GM10266 (cell line): Measurements from ENCODE around the gene MRPL47.
"Not testable (repeated sequence)": the region's sequence is repeated elsewhere in the genome, so short reads cannot be mapped to it uniquely, and the experiment has no call there.

Experiments used
- DNase-seq: peaks from one replicate; pipeline ENCODE4 v3.0.0; 2012; ENCODE audit errors: extremely low spot score
- TF ChIP-seq, protein P1 (sequence below): IDR thresholded peaks from 2 replicates; pipeline ENCODE4 v1.5.1; 2012; ENCODE audit warnings: mild to moderate bottlenecking, low read depth; ENCODE audit not compliant: control insufficient read depth, insufficient read depth; ENCODE audit errors: missing control alignments

Gene MRPL47

DNA sequence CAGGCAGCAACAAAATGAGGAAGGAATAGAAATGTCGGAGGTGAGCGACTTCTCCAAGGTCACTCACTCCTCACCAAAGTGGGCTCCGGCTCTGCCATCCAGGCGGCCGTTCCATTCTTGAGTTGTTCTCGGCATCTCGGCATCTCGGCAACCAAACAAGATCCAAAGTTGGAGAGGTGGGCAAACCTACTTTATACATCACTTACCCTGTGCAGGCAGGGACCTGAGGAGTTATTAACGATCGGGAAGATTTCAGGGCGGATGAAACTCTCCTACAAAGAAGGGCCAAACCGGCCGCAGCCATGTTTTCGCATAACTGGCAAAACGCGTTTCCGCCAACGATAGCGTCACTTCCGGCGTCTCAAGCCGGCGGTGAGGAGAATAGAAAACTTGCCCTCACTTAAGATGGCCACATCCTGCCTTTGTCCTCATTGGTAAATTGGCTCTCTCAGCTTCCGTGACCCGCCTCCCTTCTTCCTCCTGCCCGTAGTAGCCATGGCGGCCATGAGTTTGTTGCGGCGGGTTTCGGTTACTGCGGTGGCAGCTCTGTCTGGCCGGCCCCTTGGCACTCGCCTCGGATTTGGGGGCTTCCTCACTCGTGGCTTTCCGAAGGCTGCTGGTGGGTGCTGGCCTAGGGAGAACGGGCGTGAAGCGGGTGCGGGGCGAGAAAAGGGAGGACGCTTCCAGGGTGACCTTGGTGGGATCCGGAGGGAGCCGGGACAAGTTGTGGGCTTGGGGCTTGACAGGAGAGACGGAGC, at the start of gene MRPL47, which contains the start of gene NDUFB5:
TSS of gene MRPL47 (minus strand) at position 318 of the 758 bp plus-strand sequence. CDS start at position 304, 14 bp downstream.
TSS of gene NDUFB5 (plus strand) at position 474 of the 758 bp plus-strand sequence. CDS start at position 496, 22 bp downstream.
- peak; percentile 92 for DNase-seq
- TF ChIP-seq, protein P1, sequence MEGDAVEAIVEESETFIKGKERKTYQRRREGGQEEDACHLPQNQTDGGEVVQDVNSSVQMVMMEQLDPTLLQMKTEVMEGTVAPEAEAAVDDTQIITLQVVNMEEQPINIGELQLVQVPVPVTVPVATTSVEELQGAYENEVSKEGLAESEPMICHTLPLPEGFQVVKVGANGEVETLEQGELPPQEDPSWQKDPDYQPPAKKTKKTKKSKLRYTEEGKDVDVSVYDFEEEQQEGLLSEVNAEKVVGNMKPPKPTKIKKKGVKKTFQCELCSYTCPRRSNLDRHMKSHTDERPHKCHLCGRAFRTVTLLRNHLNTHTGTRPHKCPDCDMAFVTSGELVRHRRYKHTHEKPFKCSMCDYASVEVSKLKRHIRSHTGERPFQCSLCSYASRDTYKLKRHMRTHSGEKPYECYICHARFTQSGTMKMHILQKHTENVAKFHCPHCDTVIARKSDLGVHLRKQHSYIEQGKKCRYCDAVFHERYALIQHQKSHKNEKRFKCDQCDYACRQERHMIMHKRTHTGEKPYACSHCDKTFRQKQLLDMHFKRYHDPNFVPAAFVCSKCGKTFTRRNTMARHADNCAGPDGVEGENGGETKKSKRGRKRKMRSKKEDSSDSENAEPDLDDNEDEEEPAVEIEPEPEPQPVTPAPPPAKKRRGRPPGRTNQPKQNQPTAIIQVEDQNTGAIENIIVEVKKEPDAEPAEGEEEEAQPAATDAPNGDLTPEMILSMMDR = no peak

DNA sequence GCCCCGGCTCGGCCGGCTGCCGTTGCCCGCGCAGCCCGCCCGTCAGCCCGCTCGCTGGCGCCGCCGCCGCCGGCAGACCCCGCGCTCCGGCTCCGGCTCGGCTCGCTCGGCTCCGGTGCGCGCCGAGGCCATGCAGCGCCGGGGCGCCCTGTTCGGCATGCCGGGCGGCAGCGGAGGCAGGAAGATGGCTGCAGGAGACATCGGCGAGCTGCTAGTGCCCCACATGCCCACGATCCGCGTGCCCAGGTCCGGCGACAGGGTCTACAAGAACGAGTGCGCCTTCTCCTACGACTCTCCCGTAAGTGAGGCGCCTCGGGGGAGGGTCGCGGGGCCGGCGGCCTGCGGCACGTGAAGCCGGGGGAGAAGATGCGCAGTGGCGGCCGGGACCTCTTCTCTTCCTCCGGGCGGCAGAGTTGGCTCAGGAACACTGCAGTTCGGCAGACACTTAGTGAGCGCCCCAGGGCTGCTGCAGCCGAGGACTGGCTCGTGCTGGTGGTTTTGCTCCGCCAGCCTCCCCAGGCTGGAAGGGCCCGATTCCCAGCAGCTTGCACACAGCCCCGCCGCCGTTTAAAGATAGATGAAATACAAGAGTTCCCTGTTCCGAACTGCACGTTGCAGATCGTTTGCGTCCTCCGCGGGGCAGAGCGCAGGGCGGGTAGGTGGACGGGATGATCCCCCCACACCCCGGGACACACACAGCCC, 48.8 kb upstream of the MRPL47 start:
- DNase-seq = peak; percentile 77
- TF ChIP-seq, protein P1 = peak; percentile 42

DNA sequence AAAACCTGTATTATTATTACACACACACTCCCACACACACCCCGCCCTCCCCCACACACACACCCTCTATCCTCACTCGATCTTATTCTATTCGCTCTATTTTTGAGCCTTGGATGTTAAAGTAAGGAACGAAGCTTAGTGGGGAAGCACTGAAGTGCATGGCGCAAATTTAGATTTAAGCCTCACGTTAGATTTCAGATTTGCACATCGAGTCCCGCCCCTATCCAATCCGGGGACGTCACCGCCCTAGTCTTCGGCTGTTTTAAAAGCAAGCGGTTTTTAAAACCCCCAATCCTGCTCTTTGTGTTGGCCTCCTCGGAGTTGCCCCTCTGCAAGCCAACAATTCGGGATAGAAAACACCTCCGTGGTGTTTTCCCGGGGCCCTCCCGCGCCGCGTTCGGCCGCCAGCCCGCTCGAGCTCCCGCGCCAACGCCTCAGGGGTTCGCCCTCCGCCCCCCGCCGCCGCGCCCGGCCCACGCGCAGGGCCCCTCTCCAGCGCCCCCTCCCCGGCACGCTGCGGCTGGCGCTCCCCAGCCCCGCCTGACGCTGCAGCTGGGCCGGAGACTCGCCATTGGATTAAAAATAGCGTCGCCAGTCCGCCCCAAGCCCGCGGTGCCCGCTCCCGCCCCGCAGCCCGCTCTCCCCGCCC, 48.1 kb upstream of the MRPL47 start, which contains the start of gene USP13:
TSS of gene USP13 (plus strand) at position 594 of the 649 bp plus-strand sequence. CDS start 186 bp downstream, outside the sequence.
- DNase-seq = peak; percentile 89
- TF ChIP-seq, protein P1 = no peak

DNA sequence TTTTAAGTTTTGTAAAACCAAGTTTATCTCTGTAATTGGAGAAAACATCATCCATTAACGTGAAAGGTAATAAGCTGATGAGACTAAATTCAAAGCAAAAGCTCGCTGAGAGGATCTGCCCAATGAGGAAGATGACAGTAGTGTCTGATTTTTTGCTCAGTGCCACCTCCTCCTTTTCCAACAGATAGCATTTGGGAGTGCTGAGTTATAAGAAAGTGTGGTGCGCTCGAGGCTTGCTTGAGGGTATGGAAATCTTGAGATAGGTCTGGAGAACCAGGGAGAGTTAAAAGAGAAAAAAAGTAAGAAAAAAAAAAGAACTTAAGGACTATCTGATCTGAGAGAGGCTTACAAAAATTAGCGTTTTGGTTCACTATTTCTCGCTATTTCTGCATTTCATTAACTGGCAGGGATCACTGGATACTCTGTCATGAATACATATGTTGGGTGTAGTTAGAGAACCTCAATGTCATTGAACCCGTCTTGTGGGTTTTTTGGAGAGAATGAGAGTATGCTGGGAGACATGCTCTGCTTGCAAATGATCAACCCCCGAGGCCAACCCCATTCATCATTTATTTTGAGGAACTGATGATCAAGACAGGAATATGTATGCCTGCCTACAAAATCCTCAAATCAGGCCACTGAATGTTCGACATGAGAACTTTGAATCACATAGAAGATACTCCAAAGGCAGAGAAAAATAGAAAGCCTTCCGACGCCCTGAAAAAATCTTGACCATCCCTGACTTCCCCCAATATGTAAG, 47.4 kb upstream of the MRPL47 start:
- peak; percentile 36 for DNase-seq
- TF ChIP-seq, protein P1 = no peak

DNA sequence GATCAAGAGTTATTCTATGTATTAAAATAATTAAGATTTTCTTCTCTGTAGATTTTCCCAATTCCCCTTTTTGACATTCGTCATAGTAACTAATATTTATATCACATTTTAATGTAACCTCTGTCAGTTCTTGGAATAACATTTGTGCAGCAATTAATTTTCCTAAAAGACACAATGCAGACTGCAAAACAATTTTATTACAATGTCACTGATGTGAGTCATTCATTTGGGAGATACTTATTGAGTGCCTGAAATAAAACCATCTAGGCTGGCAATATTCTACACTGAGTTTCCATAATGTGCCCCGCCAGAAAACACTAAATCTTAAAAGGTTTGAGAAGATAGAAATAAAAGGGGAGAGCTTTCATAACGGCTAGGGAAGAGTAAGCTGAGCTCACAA, 41.7 kb upstream of the MRPL47 start:
- no peak for DNase-seq
- TF ChIP-seq, protein P1 = no peak

DNA sequence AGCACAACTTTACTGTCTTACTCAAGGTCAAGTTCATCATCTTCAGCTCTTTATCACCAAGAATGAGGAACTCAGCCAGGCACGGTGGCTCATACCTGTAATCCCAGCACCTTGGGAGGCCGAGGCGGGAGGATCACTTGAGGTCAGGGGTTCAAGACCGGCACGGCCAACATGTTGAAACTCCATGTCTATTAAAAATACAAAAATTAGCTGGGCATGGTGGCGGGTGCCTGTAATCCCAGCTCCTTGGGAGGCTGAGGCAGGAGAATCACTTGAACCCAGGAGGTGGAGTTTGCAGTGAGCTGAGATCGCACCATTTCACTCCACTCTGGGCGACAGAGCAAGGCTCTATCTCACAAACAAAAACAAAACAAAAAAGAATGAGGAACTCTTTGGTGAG, 39.4 kb upstream of the MRPL47 start:
- DNase-seq = not testable (repeated sequence)

DNA sequence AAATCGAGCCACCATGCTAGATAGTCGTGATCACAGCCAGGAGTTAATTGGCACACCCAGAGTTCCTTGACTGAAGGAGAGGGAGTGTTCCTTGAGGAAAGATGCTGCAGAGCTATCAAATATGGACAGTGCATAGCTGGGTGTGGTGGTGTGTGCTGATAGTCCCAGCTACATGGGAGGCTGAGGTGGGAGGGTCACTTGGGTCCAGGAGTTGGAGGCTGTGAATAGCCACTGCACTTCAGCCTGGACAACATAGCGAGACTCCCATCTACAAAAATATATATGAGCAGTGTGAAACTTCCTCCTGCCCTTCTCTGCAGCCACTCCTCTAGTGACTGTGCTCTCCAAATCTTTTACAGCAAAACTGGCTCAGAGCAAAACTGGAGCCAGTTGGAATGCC, 38.4 kb upstream of the MRPL47 start:
- no peak for DNase-seq
- TF ChIP-seq, protein P1 = no peak
